HG02884 (cell line): ENCODE results near the gene DFFB.

ENCODE experiments used
- ATAC-seq: cut with Tn5 transposase; IDR thresholded peaks from one replicate; pipeline ENCODE4 v1.9.1; 2021; ENCODE audit warnings: mild to moderate bottlenecking, moderate library complexity; ENCODE audit not compliant: unreplicated experiment

DFFB gene

DNA sequence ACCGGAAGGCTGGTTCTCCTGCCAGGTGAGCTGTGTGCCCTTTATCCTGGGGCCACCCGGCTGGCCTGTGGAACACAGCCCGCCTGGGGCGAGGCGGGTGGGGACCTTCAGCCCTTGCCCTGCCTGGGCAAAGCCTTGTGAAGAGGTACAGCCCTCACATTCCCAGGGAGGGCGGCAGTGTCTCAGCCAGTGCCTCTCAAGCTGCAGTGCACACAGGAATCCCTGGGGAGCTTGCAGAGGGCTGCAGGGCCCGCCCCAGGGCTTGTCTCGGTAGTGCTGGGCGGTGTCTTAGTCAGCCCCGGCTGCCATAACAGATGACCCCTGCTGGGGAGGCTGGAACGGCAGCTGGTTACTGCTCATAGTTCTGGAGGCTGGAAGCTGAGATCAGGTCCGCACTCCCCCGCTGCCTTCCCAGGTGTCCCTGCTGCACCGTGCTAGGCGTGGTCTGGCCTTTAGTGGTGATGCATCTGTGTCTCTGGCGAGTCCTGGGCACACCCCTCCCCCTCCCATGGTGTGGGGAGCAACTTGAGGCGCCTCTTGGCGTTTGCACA lies 12.6 kb downstream of the DFFB start:
- no peak for ATAC-seq

GRCh38 chr1:3871451-3871805 lies 14.2 kb downstream of the DFFB start:
- no peak for ATAC-seq

DNA sequence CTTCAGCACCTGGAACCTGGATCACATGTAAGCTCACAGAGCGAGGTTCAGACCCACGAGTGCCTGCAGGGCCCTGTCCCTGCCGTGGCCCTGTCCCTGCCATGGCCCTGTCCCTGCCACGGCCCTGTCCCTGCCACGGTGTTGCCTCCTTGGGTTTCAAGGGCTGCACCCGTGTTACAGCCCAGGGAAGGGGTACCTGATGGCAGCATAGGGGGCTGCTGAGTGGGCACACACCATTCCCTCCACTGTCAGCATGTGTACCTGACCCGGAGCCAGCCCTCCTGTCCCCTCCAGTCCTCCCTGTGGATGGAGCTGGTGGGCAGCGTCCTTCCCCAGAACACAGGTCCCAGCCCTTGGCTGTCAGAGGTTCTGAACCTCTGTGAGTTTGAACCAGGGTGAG lies 15.3 kb downstream of the DFFB start:
- no peak for ATAC-seq

- ATAC-seq: no peak
Measured at GRCh38 chr1:3874736-3875135, 17.5 kb downstream of the DFFB start.

GRCh38 chr1:3876716-3877115 lies 19.4 kb downstream of the DFFB start:
- no peak for ATAC-seq

GRCh38 chr1:3879099-3879498 lies 21.8 kb downstream of the DFFB start:
- ATAC-seq: no peak

GRCh38 chr1:3879787-3880428 lies 22.6 kb downstream of the DFFB start:
- no peak for ATAC-seq

GRCh38 chr1:3880429-3881192 lies 23.3 kb downstream of the DFFB start:
- no peak for ATAC-seq

DNA sequence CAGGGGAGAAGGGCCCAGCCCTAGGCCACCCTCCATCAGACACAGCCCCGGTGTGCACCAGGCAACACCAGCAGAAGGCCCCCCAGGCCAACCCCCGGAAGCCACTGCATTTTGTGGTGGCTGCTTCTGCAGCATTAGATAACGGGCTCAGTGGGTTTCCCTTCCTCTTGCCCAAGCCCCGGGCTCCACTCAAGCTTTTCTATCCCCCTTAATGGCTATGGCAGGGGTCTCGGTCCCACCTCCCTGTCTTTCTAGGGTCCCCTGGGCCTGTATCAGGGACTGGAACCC lies 23.9 kb downstream of the DFFB start:
- no peak for ATAC-seq

DNA sequence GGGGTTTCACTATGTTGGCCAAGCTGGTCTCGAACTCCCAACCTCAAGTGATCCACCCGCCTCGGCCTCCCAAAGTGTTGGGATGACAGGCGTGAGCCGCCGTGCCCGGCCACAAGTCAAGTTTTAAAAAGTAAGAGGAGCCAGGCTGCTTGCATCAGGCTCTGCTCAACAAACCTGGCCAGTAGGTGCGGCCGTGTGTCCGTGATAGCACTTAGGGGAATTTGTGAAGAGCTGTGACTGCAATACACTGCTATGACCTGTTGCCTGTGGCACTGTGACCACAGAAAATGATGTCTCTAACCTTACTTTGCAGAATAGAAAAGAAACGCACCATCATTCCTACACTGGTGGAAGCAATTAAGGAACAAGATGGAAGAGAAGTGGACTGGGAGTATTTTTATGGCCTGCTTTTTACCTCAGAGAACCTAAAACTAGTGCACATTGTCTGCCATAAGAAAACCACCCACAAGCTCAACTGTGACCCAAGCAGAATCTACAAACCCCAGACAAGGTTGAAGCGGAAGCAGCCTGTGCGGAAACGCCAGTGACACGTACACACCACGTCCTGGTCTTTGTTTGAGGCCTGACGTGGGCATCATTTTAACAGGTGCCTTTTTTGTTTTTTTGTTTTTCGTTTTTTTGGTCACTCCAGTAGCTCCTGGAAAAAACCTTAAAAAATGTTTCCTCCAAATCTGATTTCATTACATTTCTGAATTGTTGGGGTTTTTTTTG lies 26.1 kb downstream of the DFFB start:
- no peak for ATAC-seq

GRCh38 chr1:3884966-3885365 lies 27.7 kb downstream of the DFFB start:
- ATAC-seq: no peak

GRCh38 chr1:3885611-3886010 lies 28.3 kb downstream of the DFFB start:
- ATAC-seq: no peak

DNA sequence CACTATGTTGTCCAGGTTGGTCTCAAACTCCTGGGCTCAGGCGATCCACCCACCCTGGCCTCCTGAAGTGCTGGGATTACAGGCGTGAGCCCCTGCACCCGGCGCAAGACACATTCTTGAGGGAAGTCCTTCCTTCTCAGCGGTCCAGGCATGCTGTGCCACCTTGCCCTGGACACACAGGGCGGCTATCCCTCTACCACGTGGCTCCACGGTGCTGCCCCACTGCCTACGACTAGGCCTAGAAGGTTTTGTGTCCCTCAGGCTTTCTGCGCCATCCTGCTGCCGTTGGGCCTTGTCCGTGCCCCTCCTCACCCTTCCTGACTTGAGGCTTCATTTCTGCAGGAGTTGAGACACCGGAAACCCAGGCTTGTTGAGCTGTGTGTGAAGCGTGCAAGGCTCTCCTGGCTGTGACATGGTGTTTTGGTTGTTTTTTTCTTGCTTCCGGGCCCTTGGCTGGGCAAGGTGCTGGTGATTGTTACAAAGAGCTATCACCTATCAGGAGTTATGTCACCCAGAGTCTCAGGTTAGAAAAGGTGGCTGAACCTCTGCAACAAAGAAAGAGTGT lies 28.9 kb downstream of the DFFB start:
- no peak for ATAC-seq

- no peak for ATAC-seq
Measured at GRCh38 chr1:3886691-3887090, 29.4 kb downstream of the DFFB start.

- no peak for ATAC-seq
Measured at GRCh38 chr1:3888301-3888700, 31.0 kb downstream of the DFFB start.

DNA sequence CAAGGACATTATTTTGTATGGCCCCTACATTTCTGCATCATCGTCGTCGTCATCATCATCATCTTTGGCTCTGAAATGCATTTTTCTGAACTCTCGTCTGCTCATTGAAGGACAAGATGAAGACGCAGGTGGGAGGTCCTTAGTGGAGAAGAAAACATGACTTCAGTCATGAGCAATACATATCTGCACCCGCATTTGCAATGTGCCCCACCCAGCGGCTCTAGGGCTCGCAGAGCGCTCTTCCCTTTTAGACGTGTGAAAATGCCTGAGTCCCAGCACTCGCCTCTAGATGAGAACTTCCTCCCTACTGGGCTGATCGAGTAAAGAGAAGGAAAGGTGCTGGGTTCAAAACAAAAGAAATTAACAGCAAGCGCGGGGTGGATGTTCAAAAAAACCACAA lies 32.7 kb downstream of the DFFB start:
- no peak for ATAC-seq

GRCh38 chr1:3890389-3891328 lies 33.4 kb downstream of the DFFB start:
- ATAC-seq: no peak

GRCh38 chr1:3891329-3891865 lies 34.1 kb downstream of the DFFB start:
- ATAC-seq: no peak

- ATAC-seq: no peak
Measured at GRCh38 chr1:3892748-3893147, 35.5 kb downstream of the DFFB start.

DNA sequence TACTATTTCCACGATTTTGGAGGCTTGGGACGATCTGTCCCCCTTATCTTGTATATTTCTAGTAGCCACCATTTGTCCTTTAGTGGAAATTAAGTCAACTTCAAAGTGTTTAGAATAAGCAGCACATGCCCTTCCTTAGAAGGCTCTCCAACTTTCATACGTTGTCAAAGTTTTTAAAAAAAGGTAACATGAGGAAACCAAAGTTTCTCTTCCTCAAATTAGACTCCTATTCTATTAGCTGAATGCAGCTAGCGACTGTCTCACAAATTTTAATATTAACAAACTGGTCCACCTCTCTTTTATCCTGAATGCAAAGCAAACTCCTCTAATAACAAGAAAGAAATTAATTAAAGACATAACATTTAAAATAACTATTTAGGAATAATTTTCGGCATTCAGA lies 35.9 kb downstream of the DFFB start:
- no peak for ATAC-seq
